ENCODE measurements around the gene SLC11A1. TPM values are rescaled to one million over a fixed set of nuclear protein-coding genes. Genes with fewer than 3 reads are reported as not detected.

SLC11A1 gene
- total and polyA plus RNA-seq, 5 experiments from 2014 or later = 0.27 to 1.2 (median 0.73) TPM

- Mint-ChIP-seq H3K9me3 (no peaks in the 10 kb centered on the region), H3K27ac (peak overlapping the region in 8 of 10 donors; percentile 37 to 97 (median 70)), H3K36me3 (peaks cover 0 to 28% (median 6%) of the 10 kb centered on the region in 3 donors), H3K4me1 (peaks cover 32 to 72% (median 62%) of the 10 kb centered on the region in 4 donors), H3K27me3 (no peaks in the 10 kb centered on the region), H3K4me3 (peak overlapping the region; percentile 65 to 97 (median 74))
- no peak for DNase-seq
- POLR2A ChIA-PET = interaction anchor here (0.5 to 1.2 kb wide), 4 partner anchors 35 to 619 kb away, joined by 3 to 4 read pairs (median 3); partner anchors contain the start of genes PNKD, RNF25 and STK36
- ATAC-seq = no peak
These were observed 19.8 kb downstream of the SLC11A1 start for GRCh38 chr2:218401890-218402289.

- DNase-seq (no peak), ATAC-seq (no peak)
- Mint-ChIP-seq H3K27me3 (no peaks in the 10 kb centered on the region), H3K4me3 (peak overlapping the region in 8 of 10 donors; percentile 15 to 96 (median 48)), H3K36me3 (peaks cover 0 to 28% (median 6%) of the 10 kb centered on the region in 3 donors), H3K27ac (peak overlapping the region in 4 of 10 donors; percentile 33 to 97 (median 54)), H3K9me3 (no peaks in the 10 kb centered on the region), H3K4me1 (peaks cover 31 to 72% (median 62%) of the 10 kb centered on the region in 4 donors)
- POLR2A ChIA-PET = interaction anchor here (1.2 kb wide), 1 partner anchor 269 kb away, joined by 3 read pairs; the partner anchor contains the start of genes RNF25 and STK36
These were observed 20.4 kb downstream of the SLC11A1 start for GRCh38 chr2:218402491-218402901.

- no peaks in the 10 kb centered on the region for H3K27me3 Mint-ChIP-seq
- no peak for ATAC-seq
- H3K27ac Mint-ChIP-seq = peak overlapping the region in 4 of 10 donors; percentile 16 to 84 (median 67)
- peak overlapping the region in 4 of 10 donors; percentile 18 to 63 (median 40) for H3K4me3 Mint-ChIP-seq
- H3K36me3 Mint-ChIP-seq = peaks cover 0 to 28% (median 6%) of the 10 kb centered on the region in 3 donors
- H3K9me3 Mint-ChIP-seq = no peaks in the 10 kb centered on the region
- peaks cover 30 to 72% (median 62%) of the 10 kb centered on the region in 4 donors for H3K4me1 Mint-ChIP-seq
- POLR2A ChIA-PET = interaction anchor here (1.2 kb wide), 1 partner anchor 269 kb away, joined by 3 read pairs; the partner anchor contains the start of genes RNF25 and STK36
- DNase-seq = no peak
These were observed 20.9 kb downstream of the SLC11A1 start for GRCh38 chr2:218402911-218403411.

DNA sequence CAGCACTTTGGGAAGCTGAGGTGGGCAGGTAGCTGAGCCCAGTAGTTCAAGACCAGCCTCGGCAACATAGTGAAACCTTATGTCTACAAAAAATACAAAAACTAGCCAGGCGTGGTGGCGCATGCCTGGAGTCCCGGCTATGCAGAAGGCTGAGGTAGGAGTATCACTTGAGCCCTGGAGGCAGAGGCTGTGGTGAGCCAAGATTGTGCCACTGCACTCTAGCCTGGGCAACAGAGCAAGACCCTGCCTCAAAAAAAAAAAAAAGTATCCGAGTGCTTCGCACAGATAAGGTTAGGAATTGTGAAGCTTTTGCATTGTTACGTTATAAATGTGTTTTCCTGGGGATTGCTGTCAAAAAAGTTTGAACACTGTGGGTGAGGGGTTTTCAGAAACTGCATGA lies 21.7 kb downstream of the SLC11A1 start:
- peaks cover 29 to 74% (median 65%) of the 10 kb centered on the region in 4 donors for H3K4me1 Mint-ChIP-seq
- peak overlapping the region in 8 of 10 donors; percentile 11 to 92 (median 77) for H3K27ac Mint-ChIP-seq
- ATAC-seq = no peak
- POLR2A ChIA-PET = interaction anchor here (0.7 to 5.0 kb wide), 5 partner anchors 8 to 481 kb away, joined by 3 to 69 read pairs (median 5); no protein-coding TSS in a partner anchor
- no peak for DNase-seq
- peak overlapping the region in 7 of 10 donors; percentile 6 to 63 (median 36) for H3K4me3 Mint-ChIP-seq
- peaks cover 0 to 28% (median 6%) of the 10 kb centered on the region in 3 donors for H3K36me3 Mint-ChIP-seq
- H3K9me3 Mint-ChIP-seq = no peaks in the 10 kb centered on the region
- no peaks in the 10 kb centered on the region for H3K27me3 Mint-ChIP-seq

DNA sequence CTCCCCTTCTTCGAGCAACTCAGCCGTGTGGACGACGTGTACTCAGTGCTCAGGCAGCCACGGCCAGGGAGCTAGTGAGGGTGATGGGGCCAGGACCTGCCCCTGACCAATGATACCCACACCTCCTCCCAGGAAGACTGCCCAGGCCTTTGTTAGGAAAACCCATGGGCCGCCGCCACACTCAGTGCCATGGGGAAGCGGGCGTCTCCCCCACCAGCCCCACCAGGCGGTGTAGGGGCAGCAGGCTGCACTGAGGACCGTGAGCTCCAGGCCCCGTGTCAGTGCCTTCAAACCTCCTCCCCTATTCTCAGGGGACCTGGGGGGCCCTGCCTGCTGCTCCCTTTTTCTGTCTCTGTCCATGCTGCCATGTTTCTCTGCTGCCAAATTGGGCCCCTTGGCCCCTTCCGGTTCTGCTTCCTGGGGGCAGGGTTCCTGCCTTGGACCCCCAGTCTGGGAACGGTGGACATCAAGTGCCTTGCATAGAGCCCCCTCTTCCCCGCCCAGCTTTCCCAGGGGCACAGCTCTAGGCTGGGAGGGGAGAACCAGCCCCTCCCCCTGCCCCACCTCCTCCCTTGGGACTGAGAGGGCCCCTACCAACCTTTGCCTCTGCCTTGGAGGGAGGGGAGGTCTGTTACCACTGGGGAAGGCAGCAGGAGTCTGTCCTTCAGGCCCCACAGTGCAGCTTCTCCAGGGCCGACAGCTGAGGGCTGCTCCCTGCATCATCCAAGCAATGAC lies 22.4 kb downstream of the SLC11A1 start:
- peaks cover 29 to 70% (median 65%) of the 10 kb centered on the region in 4 donors for H3K4me1 Mint-ChIP-seq
- no peaks in the 10 kb centered on the region for H3K27me3 Mint-ChIP-seq
- no peak for DNase-seq
- H3K4me3 Mint-ChIP-seq = peak overlapping the region in 3 of 10 donors; percentile 8 to 84 (median 67)
- no peak for ATAC-seq
- peaks cover 0 to 28% (median 6%) of the 10 kb centered on the region in 3 donors for H3K36me3 Mint-ChIP-seq
- POLR2A ChIA-PET = interaction anchor here (0.5 to 5.0 kb wide), 9 partner anchors 8 to 185 kb away, joined by 3 to 69 read pairs (median 3); no protein-coding TSS in a partner anchor
- H3K9me3 Mint-ChIP-seq = no peaks in the 10 kb centered on the region
- H3K27ac Mint-ChIP-seq = peak overlapping the region in 8 of 10 donors; percentile 31 to 97 (median 84)

GRCh38 chr2:218405086-218405745 lies 23.1 kb downstream of the SLC11A1 start:
- DNase-seq (no peak), ATAC-seq (no peak)
- peaks cover 29 to 70% (median 65%) of the 10 kb centered on the region in 4 donors for H3K4me1 Mint-ChIP-seq
- peaks cover 0 to 28% (median 6%) of the 10 kb centered on the region in 3 donors for H3K36me3 Mint-ChIP-seq
- no peaks in the 10 kb centered on the region for H3K9me3 Mint-ChIP-seq
- H3K4me3 Mint-ChIP-seq = peak overlapping the region; percentile 80 to 90 (median 86)
- POLR2A ChIA-PET = interaction anchor here (0.5 to 5.0 kb wide), 10 partner anchors 9 to 186 kb away, joined by 3 to 69 read pairs (median 4); no protein-coding TSS in a partner anchor
- H3K27me3 Mint-ChIP-seq = no peaks in the 10 kb centered on the region
- H3K27ac Mint-ChIP-seq = peak overlapping the region; percentile 80 to 97 (median 94)

DNA sequence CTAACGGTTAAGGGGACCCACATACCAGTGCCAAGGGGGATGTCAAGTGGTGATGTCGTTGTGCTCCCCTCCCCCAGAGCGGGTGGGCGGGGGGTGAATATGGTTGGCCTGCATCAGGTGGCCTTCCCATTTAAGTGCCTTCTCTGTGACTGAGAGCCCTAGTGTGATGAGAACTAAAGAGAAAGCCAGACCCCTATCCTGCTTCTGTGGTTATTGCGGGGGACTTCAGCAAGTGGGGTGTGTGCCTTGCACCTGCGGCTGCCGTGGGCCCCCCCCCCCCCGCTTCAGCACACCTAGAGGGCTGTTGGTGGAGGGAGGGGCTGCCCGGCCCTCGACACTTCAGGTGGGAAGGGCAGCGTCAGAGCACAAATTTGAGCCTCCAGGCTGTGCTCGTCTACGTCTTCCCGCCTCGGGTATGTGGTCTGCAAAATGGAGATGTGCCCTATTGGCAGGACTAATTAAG lies 23.7 kb downstream of the SLC11A1 start:
- H3K27ac Mint-ChIP-seq = peak overlapping the region; percentile 80 to 97 (median 94)
- no peaks in the 10 kb centered on the region for H3K9me3 Mint-ChIP-seq
- peak; percentile 26 to 29 for ATAC-seq
- peaks cover 0 to 28% (median 6%) of the 10 kb centered on the region in 3 donors for H3K36me3 Mint-ChIP-seq
- peak overlapping the region; percentile 80 to 90 (median 86) for H3K4me3 Mint-ChIP-seq
- peak in 4 of 10 donors; percentile 21 to 53 (median 38) for DNase-seq
- H3K4me1 Mint-ChIP-seq = peaks cover 29 to 70% (median 65%) of the 10 kb centered on the region in 4 donors
- H3K27me3 Mint-ChIP-seq = no peaks in the 10 kb centered on the region
- POLR2A ChIA-PET = interaction anchor here (0.7 to 5.0 kb wide), 10 partner anchors 8 to 135 kb away, joined by 3 to 69 read pairs (median 4); no protein-coding TSS in a partner anchor

GRCh38 chr2:218406209-218406948 lies 24.3 kb downstream of the SLC11A1 start:
- Mint-ChIP-seq H3K27me3 (no peaks in the 10 kb centered on the region), H3K4me3 (peak overlapping the region; percentile 81 to 94 (median 88)), H3K27ac (peak overlapping the region; percentile 89 to 98 (median 94)), H3K36me3 (peaks cover 0 to 27% (median 6%) of the 10 kb centered on the region in 3 donors), H3K9me3 (no peaks in the 10 kb centered on the region), H3K4me1 (peaks cover 29 to 65% (median 62%) of the 10 kb centered on the region in 4 donors)
- DNase-seq (peak; percentile 78 to 95 (median 88)), ATAC-seq (peak; percentile 65 to 72)
- POLR2A ChIA-PET = interaction anchor here (1.0 to 5.0 kb wide), 10 partner anchors 10 to 304 kb away, joined by 3 to 69 read pairs (median 4); no protein-coding TSS in a partner anchor

- ATAC-seq = peak; percentile 54 to 65
- POLR2A ChIA-PET = interaction anchor here (0.6 to 5.0 kb wide), 12 partner anchors 11 to 303 kb away, joined by 3 to 69 read pairs (median 4); partner anchors contain the start of genes BCS1L and ZNF142
These were observed 25.0 kb downstream of the SLC11A1 start for GRCh38 chr2:218406949-218407618.

DNA sequence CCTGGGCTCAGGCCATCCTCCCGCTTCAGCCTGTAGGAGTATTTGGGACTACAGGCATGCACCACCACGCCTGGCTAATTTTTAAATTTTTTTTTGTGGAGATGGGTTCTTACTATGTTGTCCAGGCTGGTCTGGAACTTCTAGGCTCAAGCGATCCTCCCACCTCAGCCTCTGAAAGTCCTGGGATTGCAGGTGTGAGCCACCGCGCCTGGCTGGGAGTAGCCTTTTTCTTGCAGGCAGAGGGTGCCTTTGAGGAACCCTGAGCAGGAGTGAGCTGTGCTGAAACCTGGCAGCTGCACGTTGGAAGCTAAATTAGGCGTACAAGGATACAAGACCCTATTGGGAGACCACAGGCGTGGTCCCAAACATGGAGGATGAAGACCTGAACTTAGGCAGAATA lies 25.6 kb downstream of the SLC11A1 start:
- Mint-ChIP-seq H3K9me3 (no peaks in the 10 kb centered on the region), H3K36me3 (peaks cover 0 to 21% (median 6%) of the 10 kb centered on the region in 3 donors), H3K27ac (peak overlapping the region in 3 of 10 donors; percentile 19 to 93 (median 68)), H3K27me3 (no peaks in the 10 kb centered on the region), H3K4me3 (peak overlapping the region in 8 of 10 donors; percentile 28 to 93 (median 76)), H3K4me1 (peaks cover 28 to 59% (median 57%) of the 10 kb centered on the region in 4 donors)
- DNase-seq (no peak), ATAC-seq (no peak)
- POLR2A ChIA-PET = interaction anchor here (0.6 to 5.0 kb wide), 5 partner anchors 12 to 252 kb away, joined by 3 to 69 read pairs (median 5); partner anchors contain the start of genes BCS1L and ZNF142

More at GRCh38 chr2:218406949-218407618, 25.0 kb downstream of the SLC11A1 start:
- no peaks in the 10 kb centered on the region for H3K9me3 Mint-ChIP-seq
- no peaks in the 10 kb centered on the region for H3K27me3 Mint-ChIP-seq
- H3K4me1 Mint-ChIP-seq = peaks cover 28 to 58% (median 58%) of the 10 kb centered on the region in 4 donors
- peak overlapping the region; percentile 81 to 94 (median 88) for H3K4me3 Mint-ChIP-seq
- DNase-seq = peak in 9 of 10 donors; percentile 54 to 85 (median 76)
- peaks cover 0 to 27% (median 6%) of the 10 kb centered on the region in 3 donors for H3K36me3 Mint-ChIP-seq
- peak overlapping the region; percentile 86 to 98 (median 93) for H3K27ac Mint-ChIP-seq
